GM19395 (cell line): ENCODE results near the gene NRG3.

ENCODE experiments used
- ATAC-seq: cut with Tn5 transposase; IDR thresholded peaks from one replicate; pipeline ENCODE4 v1.9.1; 2021; ENCODE audit warnings: mild to moderate bottlenecking, moderate library complexity; ENCODE audit not compliant: unreplicated experiment

The NRG3 gene

DNA sequence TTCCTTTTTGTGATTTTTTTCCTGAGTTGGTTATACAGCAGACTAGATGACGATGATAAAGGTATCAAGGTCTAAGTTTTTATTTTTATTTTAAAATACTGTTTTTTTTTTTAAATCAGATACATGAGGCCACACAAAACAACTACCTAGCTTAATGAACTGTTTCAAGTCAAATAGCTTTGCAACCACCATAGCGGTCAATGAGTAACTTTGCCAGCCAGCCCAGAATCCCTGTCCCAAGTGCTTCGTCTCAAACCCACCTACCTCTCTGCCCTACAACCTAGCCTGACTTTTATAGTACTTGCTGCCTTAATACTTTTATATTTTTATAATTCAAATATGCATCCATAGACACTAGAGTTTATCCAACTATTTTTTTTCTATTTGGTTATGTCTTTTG lies 676.5 kb downstream of the NRG3 start:
- ATAC-seq: no peak

GRCh38 chr10:82552267-82552666 lies 677.3 kb downstream of the NRG3 start:
- ATAC-seq: no peak

DNA sequence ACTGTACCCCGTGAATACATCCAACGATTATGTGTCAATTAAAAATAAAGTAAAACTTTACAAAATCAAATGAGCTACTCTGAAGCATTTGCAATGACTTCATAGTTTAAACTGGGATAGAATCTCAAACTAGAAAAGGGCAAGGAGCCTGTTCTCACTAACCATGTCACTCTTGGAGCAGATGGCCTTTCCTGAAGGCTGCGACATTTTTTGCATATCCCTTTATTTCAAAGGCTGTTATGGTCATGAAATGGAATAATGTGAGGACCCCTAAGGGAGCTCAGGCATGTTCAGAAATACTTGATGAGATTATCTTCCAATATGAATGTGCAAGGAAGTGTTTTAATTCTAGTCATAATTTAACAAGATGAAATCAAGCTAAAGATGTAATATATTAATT lies 679.4 kb downstream of the NRG3 start:
- no peak for ATAC-seq

DNA sequence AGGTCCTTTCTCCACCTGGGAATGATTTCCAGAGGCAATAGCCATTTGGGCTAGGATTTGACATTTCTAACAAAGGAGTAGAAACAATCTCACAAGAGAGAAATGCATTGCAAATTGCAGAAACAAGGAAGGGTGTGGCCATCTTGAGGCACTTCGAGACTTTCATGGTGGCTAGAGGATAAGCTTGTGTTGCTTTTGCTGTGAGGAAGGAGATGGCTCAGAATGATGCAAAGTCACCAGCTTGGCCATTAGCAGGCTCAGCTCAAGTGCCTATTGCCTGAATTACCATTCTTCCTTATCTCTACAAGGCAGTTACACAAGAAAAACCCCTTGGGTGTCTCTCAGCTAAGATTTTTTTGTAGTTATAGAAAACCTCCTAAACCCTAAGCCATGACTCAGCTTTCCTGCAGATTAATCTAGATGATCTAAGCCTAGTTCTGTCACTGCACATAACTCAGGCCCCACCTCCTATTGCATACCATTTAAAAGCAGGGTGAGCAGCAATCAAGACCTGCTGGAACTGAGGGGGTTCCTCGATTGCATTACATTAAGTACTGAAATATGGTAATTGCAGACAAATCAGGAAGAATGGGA lies 683.1 kb downstream of the NRG3 start:
- ATAC-seq: no peak

DNA sequence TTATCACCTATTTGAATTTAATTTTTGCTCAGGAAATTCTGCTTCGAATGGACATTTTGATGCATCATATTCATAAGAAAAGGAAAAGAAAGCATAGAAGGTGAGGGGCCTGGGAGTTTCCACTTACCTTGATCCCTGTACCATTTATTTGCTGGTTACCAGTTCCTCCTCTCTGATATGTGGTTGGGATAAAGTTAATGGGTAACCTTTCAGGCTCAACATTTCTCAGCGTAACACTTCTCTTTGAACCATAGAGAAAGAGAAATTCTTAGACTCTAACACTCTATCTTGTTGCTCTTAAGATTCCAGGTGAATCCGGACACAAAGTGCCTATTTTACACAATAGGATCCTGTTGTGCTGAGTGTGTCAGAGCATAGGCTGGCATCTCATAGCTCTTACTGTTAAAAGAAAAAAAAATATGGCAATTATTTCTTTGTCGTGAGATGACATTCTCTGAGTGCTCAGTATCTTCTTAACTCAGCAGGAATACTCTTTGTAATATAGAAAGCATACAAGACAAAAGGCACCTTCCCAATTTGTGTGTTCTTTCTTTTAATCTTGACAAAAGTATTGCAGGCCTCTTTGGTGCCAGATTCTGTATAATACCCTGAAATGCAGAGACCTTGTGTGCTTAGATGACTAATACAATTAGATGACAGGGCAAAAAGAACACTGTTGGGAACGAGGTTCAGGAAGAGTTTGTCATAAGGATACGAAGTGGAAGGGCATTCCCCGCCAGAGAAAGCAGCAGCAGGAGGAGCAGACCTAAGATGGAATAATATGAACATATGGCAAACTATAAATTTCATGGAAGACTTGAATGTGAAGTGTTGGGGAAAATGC lies 689.6 kb downstream of the NRG3 start:
- ATAC-seq: no peak

DNA sequence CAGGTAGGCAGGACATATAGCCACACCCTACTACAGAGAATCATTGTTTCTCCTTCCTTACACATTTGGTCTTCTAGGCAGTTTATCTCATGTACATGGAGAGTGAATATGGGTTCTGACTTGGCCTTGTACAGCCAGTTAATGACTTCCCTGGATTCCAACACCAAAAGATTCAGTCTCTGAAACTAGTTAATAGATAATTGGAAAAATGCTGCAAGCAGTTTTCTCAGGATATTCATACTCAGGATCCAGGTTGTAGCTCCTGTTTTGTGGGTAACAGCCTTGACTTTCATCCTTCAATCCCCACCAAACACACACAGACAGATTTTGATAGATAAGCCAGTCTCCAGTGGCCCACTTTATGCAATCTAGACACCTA lies 690.2 kb downstream of the NRG3 start:
- no peak for ATAC-seq

DNA sequence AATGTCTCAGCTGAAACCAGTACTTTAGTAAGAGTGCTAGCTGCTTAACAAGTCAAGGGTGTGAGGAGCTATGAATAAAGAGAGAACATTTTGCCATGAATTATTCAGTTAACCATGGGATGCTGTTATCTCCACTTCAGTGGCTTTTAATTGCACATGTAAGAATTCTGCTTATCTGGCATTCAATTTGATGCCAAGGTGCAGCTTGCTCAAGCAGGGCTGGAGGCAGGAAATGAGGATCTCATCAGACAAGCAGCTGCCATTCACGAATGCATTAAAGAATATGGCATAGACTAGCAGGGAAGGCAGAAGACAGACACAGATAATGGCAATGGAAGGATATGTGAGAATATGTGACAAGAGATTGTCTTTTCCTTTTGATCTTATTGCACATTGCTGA lies 697.8 kb downstream of the NRG3 start:
- ATAC-seq: no peak

DNA sequence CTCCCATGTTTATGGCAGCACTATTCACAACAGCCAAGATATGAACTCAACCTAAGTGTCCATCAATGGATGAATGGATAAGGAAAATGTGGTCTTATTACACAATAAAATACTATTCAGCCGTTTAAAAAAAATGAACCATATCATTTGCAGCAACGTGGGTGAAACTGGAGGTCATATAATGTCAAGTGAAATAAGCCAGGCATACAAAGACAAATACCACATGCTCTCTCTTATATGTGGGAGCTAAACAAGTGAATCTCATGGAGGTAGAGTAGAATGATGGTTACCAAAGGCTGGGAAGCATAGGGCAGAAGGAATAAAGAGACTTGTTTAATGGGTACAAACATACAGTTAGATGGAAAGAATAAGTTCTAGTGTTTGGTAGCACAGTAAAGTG lies 699.1 kb downstream of the NRG3 start:
- ATAC-seq: no peak

GRCh38 chr10:82575318-82575717 lies 700.3 kb downstream of the NRG3 start:
- ATAC-seq: no peak

DNA sequence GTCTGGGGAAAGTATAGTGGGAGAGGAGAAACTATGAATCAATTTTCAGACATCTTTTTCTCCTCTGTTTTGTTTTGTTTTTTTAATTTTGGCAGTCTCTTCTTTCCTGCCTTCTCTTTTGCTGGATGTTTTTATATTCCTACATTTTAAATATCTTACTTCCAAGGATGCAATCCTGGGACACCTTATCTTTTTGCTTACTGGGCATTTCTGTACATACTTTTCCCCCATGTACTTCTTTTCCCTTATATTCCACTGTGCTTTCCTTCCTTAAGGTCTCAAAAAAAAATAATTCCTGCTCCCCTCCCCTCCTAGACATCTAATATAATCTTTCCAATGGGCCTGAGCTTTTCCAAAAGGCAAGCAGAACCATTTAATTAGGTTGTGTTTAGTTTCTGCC lies 701.1 kb downstream of the NRG3 start:
- no peak for ATAC-seq

DNA sequence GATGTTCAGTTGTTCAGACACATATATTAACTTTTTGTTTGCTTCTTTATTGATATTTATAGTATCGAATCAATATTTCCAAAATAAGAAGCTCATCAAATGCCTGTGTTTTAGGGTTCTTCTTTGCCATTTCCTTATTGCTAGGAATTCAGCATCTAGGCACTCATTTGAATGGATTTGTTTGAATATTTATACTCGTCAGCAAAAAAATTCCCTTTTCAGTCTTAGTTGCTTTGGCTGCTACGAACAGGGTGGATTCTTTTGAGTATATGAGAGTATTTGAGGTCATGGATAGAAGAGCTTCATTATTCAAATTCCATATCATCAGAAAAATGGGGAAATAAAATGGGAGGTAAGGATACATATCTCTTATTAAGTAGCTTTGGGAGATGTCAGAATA lies 706.9 kb downstream of the NRG3 start:
- ATAC-seq: no peak

DNA sequence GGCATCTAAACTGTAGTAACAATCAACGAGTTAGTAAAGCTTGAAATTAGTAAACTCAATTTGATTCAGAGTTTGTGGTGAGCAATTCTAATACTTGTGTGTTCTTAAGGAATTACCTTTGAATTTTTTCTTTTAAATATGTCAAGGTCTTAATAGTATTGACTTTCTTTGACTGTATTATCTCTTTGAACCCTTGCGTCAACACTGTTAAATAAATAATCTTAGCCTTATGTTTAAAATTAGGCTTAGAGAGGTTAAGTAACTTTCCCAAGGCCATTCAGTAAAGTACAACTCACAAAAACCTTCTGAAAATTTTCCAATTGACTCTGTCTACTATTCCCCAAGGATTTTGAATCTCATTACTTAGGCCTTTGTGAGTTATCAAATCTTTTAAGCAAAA lies 716.4 kb downstream of the NRG3 start:
- ATAC-seq: no peak

DNA sequence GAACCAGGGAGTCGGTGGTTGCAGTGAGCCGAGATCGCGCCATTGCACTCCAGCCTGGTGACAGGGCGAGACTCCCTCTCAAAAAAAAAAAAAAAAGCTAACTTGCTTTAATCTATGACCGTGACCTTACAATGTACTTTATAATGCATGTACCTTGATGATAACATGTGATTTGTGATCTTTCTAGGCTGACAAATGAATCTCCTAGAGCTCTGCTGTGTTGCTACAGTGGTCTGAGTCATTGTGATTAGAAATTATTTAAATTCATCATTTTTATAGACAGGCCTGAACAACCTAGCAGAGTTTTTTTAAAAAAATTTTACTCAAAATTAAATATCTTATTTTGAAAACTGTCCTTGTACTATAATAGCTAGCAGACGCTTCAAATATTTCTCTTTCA lies 722.8 kb downstream of the NRG3 start:
- ATAC-seq: no peak

- ATAC-seq: no peak
These were observed 734.9 kb downstream of the NRG3 start for GRCh38 chr10:82609845-82610244.

DNA sequence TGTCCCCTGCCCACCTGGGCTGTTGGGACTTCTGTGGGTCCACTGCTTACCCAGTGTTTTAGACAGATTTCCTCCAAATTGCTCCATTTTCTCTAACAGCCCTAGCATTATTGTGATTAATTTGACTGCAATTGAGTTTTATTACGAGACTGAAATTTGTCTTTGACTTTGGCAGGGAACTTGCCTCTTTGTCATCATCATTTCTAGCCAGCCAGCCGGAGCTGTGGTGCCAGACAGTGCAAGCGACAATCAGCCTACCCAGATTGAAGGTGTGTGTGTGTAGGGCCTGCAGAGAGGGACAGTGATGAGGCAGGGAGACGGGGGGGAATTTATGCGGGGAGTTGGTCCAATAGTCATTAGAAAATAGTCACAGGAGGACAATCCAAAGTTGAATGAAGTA lies 743.0 kb downstream of the NRG3 start:
- no peak for ATAC-seq

DNA sequence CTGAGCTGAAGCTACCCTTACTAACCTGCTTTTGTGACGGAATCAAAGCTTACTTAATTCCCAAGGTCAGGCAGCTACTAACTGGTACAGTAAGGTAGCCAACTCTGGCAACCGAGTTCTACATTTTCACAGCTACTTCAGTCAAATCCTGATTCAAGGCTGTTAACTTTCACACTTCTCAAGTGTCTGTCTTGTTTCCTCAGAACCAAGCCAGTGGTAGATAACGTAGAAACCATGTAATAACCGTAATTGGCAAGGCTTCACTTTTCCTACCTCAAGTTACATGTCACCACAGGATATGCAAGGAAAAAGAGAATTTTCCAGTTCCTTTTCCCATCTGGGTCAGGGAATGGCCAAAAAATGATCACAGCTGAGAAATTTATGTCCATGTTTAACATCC lies 746.7 kb downstream of the NRG3 start:
- ATAC-seq: no peak

DNA sequence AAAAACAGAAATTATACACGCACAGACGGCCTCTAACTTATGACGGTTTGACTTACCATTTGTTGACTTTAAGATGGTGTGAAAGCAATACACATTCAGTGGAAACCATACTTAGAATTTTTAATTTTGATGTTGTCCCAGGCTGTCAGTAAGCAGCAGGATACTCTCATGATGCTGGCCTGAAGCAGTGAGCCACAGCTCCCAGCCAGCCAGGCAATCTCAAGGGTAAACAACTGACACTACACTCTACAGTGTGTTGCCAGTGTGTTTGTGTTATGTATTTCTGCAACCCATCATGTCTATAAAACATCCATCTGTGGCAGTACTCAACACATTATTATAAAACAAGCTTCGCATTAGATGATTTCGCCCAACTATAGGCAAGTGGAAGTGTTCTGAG lies 747.5 kb downstream of the NRG3 start:
- no peak for ATAC-seq

GRCh38 chr10:82625512-82626189 lies 750.7 kb downstream of the NRG3 start:
- ATAC-seq: no peak

DNA sequence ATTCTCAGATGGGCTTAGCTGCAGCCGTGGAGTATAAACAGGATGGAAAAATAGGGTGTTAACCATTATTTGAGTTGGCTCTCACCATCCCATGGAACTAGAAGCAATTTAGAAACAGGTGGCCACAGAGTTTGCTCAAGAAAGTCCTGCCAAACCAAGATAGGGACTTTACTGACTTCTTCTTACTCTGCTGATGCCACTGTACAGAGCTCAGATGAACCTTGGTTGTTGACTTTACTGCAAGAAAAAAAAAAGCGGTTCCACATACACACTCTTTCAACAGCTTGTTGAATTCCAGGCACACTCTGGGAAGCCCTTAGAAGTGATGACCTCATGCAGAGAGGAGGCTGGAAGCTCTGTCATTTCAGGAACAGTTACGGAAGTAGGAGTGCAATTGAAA lies 753.4 kb downstream of the NRG3 start:
- ATAC-seq: no peak

GRCh38 chr10:82643076-82643475 lies 768.1 kb downstream of the NRG3 start:
- ATAC-seq: no peak

- ATAC-seq: no peak
These were observed 768.6 kb downstream of the NRG3 start for GRCh38 chr10:82643601-82644000.

- no peak for ATAC-seq
These were observed 770.2 kb downstream of the NRG3 start for GRCh38 chr10:82645221-82645620.
